ENCODE results near the gene OFD1. TPM values are rescaled to one million over a fixed set of nuclear protein-coding genes. Genes with fewer than 3 reads are reported as not detected.

The OFD1 gene
- total and polyA plus RNA-seq, 9 donors, result 21.8 to 35.7 (median 32.1) TPM

DNA sequence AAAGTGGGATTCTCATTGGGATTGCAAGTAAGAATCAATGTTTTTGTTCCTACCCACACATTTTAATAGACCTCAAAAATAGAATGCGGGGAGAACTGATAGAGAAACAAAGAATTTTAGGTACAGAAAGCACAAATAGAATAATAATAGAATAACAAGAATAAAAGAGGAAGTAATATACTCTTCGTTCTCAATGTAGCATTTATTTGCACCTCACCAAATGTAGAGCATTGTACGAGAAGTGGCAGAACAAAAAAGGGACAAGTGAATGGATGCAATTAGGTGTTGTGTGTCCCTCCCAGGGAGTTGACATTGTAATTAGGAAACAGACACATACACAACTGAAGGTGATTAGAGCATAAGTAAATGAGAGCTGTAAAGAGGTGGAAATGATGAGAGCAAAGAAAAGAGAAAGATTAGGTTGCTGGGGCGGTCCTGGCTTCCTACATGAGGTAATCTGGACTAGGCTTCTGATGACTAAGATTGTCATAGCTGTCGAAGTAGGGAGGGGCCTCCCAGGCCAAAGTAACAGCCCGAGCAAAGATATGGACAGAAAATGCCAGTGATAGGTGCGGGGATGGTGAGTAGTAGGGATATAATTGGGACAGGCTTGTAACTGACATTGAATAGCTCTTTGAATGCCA lies 35.2 kb upstream of the OFD1 start:
- Histone ChIP-seq H3K36me3 (no peaks in the 10 kb centered on the region), H3K27me3 (no peaks in the 10 kb centered on the region), H3K4me1 (ENCODE audit: insufficient read depth) (peaks cover 8% of the 10 kb centered on the region), H3K4me3 (no peak overlapping the region), H3K27ac (no peak overlapping the region), H3K9me3 (no peaks in the 10 kb centered on the region)
- no peak for DNase-seq
- TF ChIP-seq POLR2A (IDR thresholded peaks at IDR 0.05), result no peak
- TF ChIP-seq, protein P1, sequence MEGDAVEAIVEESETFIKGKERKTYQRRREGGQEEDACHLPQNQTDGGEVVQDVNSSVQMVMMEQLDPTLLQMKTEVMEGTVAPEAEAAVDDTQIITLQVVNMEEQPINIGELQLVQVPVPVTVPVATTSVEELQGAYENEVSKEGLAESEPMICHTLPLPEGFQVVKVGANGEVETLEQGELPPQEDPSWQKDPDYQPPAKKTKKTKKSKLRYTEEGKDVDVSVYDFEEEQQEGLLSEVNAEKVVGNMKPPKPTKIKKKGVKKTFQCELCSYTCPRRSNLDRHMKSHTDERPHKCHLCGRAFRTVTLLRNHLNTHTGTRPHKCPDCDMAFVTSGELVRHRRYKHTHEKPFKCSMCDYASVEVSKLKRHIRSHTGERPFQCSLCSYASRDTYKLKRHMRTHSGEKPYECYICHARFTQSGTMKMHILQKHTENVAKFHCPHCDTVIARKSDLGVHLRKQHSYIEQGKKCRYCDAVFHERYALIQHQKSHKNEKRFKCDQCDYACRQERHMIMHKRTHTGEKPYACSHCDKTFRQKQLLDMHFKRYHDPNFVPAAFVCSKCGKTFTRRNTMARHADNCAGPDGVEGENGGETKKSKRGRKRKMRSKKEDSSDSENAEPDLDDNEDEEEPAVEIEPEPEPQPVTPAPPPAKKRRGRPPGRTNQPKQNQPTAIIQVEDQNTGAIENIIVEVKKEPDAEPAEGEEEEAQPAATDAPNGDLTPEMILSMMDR (IDR thresholded peaks at IDR 0.05), result no peak
- TF ChIP-seq EP300 (IDR thresholded peaks at IDR 0.05), result no peak
- intact Hi-C loops (cut with DNase I), result no loop called here
- WGBS, 3 donors, result 83 to 87% (median 85%) methylated on average over 7 of the region's 7 CpGs

DNA sequence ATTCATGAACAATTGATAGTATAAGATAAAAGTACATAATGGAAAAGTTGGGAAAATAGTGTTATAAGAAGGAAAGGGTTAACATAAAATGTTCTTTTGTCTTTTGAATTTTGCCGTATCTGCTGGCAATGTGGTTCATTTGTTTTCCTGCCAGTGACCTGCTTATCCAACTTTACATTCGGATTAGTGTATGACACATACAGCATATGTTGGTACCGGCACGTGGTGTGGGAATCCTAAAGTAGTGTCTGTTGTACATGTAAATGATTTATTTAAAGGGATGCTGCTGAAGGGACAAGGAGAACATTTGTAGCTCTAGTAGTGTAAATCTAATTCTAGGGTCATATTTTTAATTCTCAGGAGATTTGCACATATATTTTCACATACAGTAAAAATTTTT lies 34.2 kb upstream of the OFD1 start:
- no peak for DNase-seq
- TF ChIP-seq POLR2A (IDR thresholded peaks at IDR 0.05) (no peak), EP300 (IDR thresholded peaks at IDR 0.05) (no peak)
- TF ChIP-seq, protein P1 (IDR thresholded peaks at IDR 0.05), result no peak
- Histone ChIP-seq H3K9me3 (no peaks in the 10 kb centered on the region), H3K27me3 (no peaks in the 10 kb centered on the region), H3K36me3 (no peaks in the 10 kb centered on the region), H3K4me1 (ENCODE audit: insufficient read depth) (peaks cover 8% of the 10 kb centered on the region), H3K4me3 (no peak overlapping the region), H3K27ac (no peak overlapping the region)
- intact Hi-C loops (cut with DNase I), result no loop called here
- 63 to 69% (median 69%) methylated on average over 4 of the region's 4 CpGs for whole genome bisulfite sequencing, 3 donors

DNA sequence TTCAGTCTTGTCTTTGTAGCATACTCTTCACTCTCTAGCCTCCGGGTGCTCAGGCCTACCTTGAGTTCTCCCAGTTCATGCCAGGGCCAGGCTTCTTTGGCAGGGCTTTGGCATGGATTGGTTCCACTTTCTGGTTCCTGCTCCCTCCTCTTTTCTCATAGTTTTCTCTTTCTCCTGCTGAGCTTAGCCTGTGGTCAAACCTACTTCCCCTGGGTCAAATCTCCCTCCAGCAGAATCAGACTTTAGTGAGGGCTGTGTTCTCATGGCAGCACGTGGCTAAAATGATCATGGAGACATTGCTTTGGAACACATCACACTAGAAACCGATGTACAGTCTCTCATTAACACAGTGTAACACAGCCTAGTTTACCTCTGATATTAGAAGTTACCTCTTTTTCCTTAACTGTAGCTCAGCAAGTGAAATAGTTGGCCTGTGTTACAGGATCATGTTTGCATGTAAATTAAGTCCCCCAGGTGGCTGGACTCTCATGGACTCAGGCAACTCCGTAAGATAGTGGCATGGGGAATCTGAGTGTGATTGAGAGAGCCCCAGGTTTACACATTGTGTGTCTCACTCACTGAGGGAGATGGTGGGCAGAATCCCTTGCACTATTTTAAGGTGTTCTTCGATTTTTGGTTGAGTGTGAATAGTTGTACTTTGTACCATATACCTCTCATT lies 32.3 kb upstream of the OFD1 start:
- 83 to 94% (median 87%) methylated on average over 5 of the region's 5 CpGs for WGBS, 3 donors
- Histone ChIP-seq H3K9me3 (no peaks in the 10 kb centered on the region), H3K4me3 (no peak overlapping the region), H3K27me3 (no peaks in the 10 kb centered on the region), H3K36me3 (no peaks in the 10 kb centered on the region), H3K27ac (no peak overlapping the region), H3K4me1 (ENCODE audit: insufficient read depth) (peaks cover 10% of the 10 kb centered on the region)
- TF ChIP-seq EP300 (IDR thresholded peaks at IDR 0.05), result no peak
- no peak for TF ChIP-seq POLR2A (IDR thresholded peaks at IDR 0.05)
- TF ChIP-seq, protein P1 (IDR thresholded peaks at IDR 0.05), result no peak
- intact Hi-C loops (cut with DNase I), result no loop called here
- no peak for DNase-seq

DNA sequence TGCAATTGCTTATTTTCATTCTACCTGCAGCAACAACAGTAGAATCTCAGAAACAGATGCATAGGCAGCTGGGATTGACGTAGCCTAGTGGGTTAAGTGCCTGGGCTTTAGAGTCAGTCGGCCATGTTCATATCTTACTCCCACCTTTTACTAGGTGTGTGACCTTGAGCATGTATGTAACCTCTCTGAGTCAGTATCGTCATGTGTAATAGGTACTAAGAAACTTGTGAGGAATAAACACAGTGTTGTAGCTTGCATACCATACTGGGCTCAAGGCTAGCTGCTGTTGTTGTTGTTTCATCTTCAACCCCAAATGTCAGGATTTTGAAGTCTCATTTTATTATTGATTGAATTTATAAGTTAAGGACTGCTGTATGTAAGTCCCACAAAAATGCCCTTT lies 31.4 kb upstream of the OFD1 start:
- Histone ChIP-seq H3K36me3 (no peaks in the 10 kb centered on the region), H3K9me3 (no peaks in the 10 kb centered on the region), H3K27me3 (no peaks in the 10 kb centered on the region), H3K4me3 (no peak overlapping the region), H3K27ac (no peak overlapping the region), H3K4me1 (ENCODE audit: insufficient read depth) (peaks cover 10% of the 10 kb centered on the region)
- intact Hi-C loops (cut with DNase I), result no loop called here
- TF ChIP-seq, protein P1 (IDR thresholded peaks at IDR 0.05), result no peak
- TF ChIP-seq EP300 (IDR thresholded peaks at IDR 0.05), result no peak
- TF ChIP-seq POLR2A (IDR thresholded peaks at IDR 0.05), result no peak
- DNase-seq, result no peak
- WGBS, 3 donors, result 64 to 78% (median 71%) methylated on average over 3 of the region's 3 CpGs
